ENCODE measurements around the gene CLASP1. TPM values are rescaled to one million over a fixed set of nuclear protein-coding genes. Genes with fewer than 3 reads are reported as not detected.

CLASP1 gene
- total and polyA plus RNA-seq, 2 donors (not counting 3 experiments of a cell fraction or from before 2014, with no cell fraction given) = 10.0 to 57.9 TPM

DNA sequence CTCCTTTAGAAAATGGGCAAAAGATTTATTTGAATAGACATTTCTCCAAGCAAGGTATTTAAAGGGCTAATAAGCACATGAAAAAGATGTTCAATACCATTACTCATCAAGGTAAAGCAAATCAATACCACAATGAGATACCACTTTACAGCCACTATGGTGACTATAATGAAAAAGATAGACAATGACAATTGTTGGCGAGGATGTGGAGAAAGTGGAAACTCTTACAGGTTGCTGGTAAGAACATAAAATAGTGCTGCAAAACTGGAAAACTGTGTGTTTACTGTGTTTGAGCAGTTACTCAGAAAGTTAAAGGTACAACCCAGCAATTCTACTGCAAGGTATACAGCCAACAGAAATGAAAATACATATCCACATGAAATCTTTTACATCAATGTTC is 150.5 kb downstream of the CLASP1 start:
- Histone ChIP-seq H3K79me2 (ENCODE audit: control insufficient read depth, insufficient read depth, low read length) (peaks cover 8% of the 10 kb centered on the region), H3K9ac (replicated peaks; ENCODE audit: extremely low read depth, insufficient read depth, low read length) (no peak overlapping the region), H3K4me1 (ENCODE audit: control insufficient read depth, extremely low read depth, insufficient read depth, low read length) (peaks cover 4% of the 10 kb centered on the region), H4K20me1 (replicated peaks; ENCODE audit: control insufficient read depth, extremely low read depth, insufficient read depth, low read length) (no peaks in the 10 kb centered on the region), H3K9me3 (replicated peaks; ENCODE audit: control insufficient read depth, insufficient read depth, low read length) (no peaks in the 10 kb centered on the region), H2AFZ (ENCODE audit: low read depth, low read length) (no peak overlapping the region), H3K27me3 (ENCODE audit: control insufficient read depth in 2 of 2, insufficient read depth in 2 of 2, low read length in 2 of 2) (no peaks in the 10 kb centered on the region), H3K4me3 (replicated peaks in 1 of 3; ENCODE audit: insufficient read depth in 1 of 3, low read depth in 1 of 3, low read length in 3 of 3) (no peak overlapping the region), H3K9me1 (replicated peaks; ENCODE audit: control insufficient read depth, extremely low read depth, insufficient read depth, low read length) (no peaks in the 10 kb centered on the region), H3K4me2 (ENCODE audit: insufficient read depth, low read length) (no peak overlapping the region), H3K27ac (ENCODE audit: insufficient read depth, low read depth, low read length) (no peak overlapping the region), H3K36me3 (ENCODE audit: control insufficient read depth in 2 of 2, extremely low read depth in 1 of 2, insufficient read depth in 2 of 2, low read length in 2 of 2) (peaks cover 3 to 5% of the 10 kb centered on the region in 2 experiments)
- ChIA-PET CTCF (no interaction called here), POLR2A (no interaction called here)
- intact Hi-C loops (cut with micrococcal nuclease) = no loop called here
- TF ChIP-seq EZH2 (IDR thresholded peaks at IDR 0.05; ENCODE audit: borderline replicate concordance, low read depth, low read length, severe bottlenecking) = no peak
- TF ChIP-seq CTCF (IDR thresholded peaks at IDR 0.05; ENCODE audit: extremely low read depth in 1 of 2, insufficient read depth in 1 of 2, low read depth in 1 of 2, low read length in 2 of 2) = no peak
- TF ChIP-seq MAX (IDR thresholded peaks at IDR 0.05; ENCODE audit: insufficient read depth, insufficient read length) = no peak
- no peak for TF ChIP-seq MYC (IDR thresholded peaks at IDR 0.05; ENCODE audit: low read depth, low read length)
- no peak for TF ChIP-seq FOS (IDR thresholded peaks at IDR 0.05; ENCODE audit: borderline replicate concordance, insufficient read depth, low read length)
- no peak for TF ChIP-seq GATA2 (IDR thresholded peaks at IDR 0.05; ENCODE audit: insufficient read depth, insufficient read length, low read depth, low read length)
- TF ChIP-seq JUN (IDR thresholded peaks at IDR 0.05; ENCODE audit: borderline replicate concordance, insufficient read depth, insufficient read length, low read depth) = no peak
- no peak for TF ChIP-seq POLR2AphosphoS5 (IDR thresholded peaks at IDR 0.05; ENCODE audit: insufficient read depth, low read depth, low read length)
- no peak for TF ChIP-seq POLR2A (IDR thresholded peaks at IDR 0.05; ENCODE audit: low read depth, low read length)
- DNase-seq (ENCODE audit: low read depth, low spot score) (no peak), FAIRE-seq (no peak)
- BruUV-seq (replicated peaks) = no TSS peak
- dilution Hi-C loops (cut with MboI; ENCODE audit: extremely low pct_ligation_motif_present, low sequenced_read_pairs) = no loop called here

All from endothelial cell of umbilical vein (primary cell).